Activated T-cell treated with anti-CD3 and anti-CD28 coated beads for 48 hours (primary cell): ENCODE measurements around the gene HYOU1.
A peak's percentile ranks its signal among the peaks of the same experiment; 100 is the strongest.
"Not testable (repeated sequence)": the region's sequence is repeated elsewhere in the genome, so short reads cannot be mapped to it uniquely, and the experiment has no call there.

Experiments used
- DNase-seq: peaks from one replicate; pipeline ENCODE4 v3.0.0-alpha.2; 2020; ENCODE audit warnings: low read depth

The HYOU1 gene

GRCh38 chr11:119044708-119045107 lies 12.3 kb downstream of the HYOU1 start:
- DNase-seq = no peak

- DNase-seq = no peak
Measured at GRCh38 chr11:119042927-119043326, 14.1 kb downstream of the HYOU1 start.

- DNase-seq = no peak
Measured at GRCh38 chr11:119041821-119042514, 15.0 kb downstream of the HYOU1 start.

- not testable (repeated sequence) for DNase-seq
Measured at GRCh38 chr11:119039471-119039870, 17.5 kb downstream of the HYOU1 start.

GRCh38 chr11:119038884-119039283 lies 18.1 kb downstream of the HYOU1 start:
- no peak for DNase-seq

GRCh38 chr11:119034813-119035212 lies 22.2 kb downstream of the HYOU1 start:
- no peak for DNase-seq

GRCh38 chr11:119033421-119033820 lies 23.6 kb downstream of the HYOU1 start:
- not testable (repeated sequence) for DNase-seq

GRCh38 chr11:119031912-119032280 lies 25.1 kb downstream of the HYOU1 start:
- no peak for DNase-seq

GRCh38 chr11:119030329-119031047 lies 26.5 kb downstream of the HYOU1 start, which contains the start of gene SLC37A4:
TSS of gene SLC37A4 (minus strand) at chr11:119030877.
- peak; percentile 99 for DNase-seq

GRCh38 chr11:119030029-119030328 lies 27.0 kb downstream of the HYOU1 start:
- no peak for DNase-seq

GRCh38 chr11:119029340-119030028 lies 27.5 kb downstream of the HYOU1 start:
- DNase-seq = no peak

GRCh38 chr11:119029069-119029339 lies 28.0 kb downstream of the HYOU1 start:
- no peak for DNase-seq

GRCh38 chr11:119028346-119029068 lies 28.5 kb downstream of the HYOU1 start:
- DNase-seq = no peak

- DNase-seq = no peak
Measured at GRCh38 chr11:119027561-119028345, 29.3 kb downstream of the HYOU1 start.

GRCh38 chr11:119026970-119027369 lies 30.0 kb downstream of the HYOU1 start:
- DNase-seq = no peak

- no peak for DNase-seq
Measured at GRCh38 chr11:119025978-119026766, 30.8 kb downstream of the HYOU1 start.

GRCh38 chr11:119025541-119025940 lies 31.5 kb downstream of the HYOU1 start:
- no peak for DNase-seq

GRCh38 chr11:119025099-119025473 lies 31.9 kb downstream of the HYOU1 start:
- no peak for DNase-seq

- no peak for DNase-seq
Measured at GRCh38 chr11:119024430-119025098, 32.4 kb downstream of the HYOU1 start.

- no peak for DNase-seq
Measured at GRCh38 chr11:119023741-119024140, 33.3 kb downstream of the HYOU1 start.

GRCh38 chr11:119021631-119022030 lies 35.4 kb downstream of the HYOU1 start:
- DNase-seq = no peak
